ENCODE results near the gene IL32.
A peak's percentile ranks its signal among the peaks of the same experiment; 100 is the strongest.

IL32 gene

GRCh38 chr16:3057181-3058138, 8.0 kb upstream of the IL32 start:
- peaks cover 0 to 11% of the 10 kb centered on the region in 2 donors for H3K27me3 ChIP-seq
- H3K4me3 ChIP-seq = no peak overlapping the region
- peaks cover 0 to 4% (median 0%) of the 10 kb centered on the region in 3 donors for H3K36me3 ChIP-seq
- intact Hi-C loops (cut with DNase I; ENCODE audit: low total_unique reads) = loop anchor here (5.0 kb wide), 1 partner anchor 65 kb away; no protein-coding TSS in a partner anchor
- H3K4me1 ChIP-seq = peaks cover 0 to 24% (median 19%) of the 10 kb centered on the region in 4 donors
- no peaks in the 10 kb centered on the region for H3K9me3 ChIP-seq
- TF ChIP-seq CTCF (IDR thresholded peaks at IDR 0.05) = no peak
- DNase-seq = no peak
- H3K27ac ChIP-seq = no peak overlapping the region

- intact Hi-C loops (cut with DNase I; ENCODE audit: low total_unique reads) = loop anchor here (5.0 kb wide), 1 partner anchor 64 kb away; no protein-coding TSS in a partner anchor
- H3K36me3 ChIP-seq = peaks cover 0 to 4% (median 0%) of the 10 kb centered on the region in 3 donors
- no peak for TF ChIP-seq CTCF (IDR thresholded peaks at IDR 0.05)
- peak overlapping the region; percentile 56 to 73 for H3K4me3 ChIP-seq
- peaks cover 0 to 24% (median 19%) of the 10 kb centered on the region in 4 donors for H3K4me1 ChIP-seq
- H3K27ac ChIP-seq = peak overlapping the region; percentile 52 to 55
- peak in 1 of 2 donors; percentile 40 for DNase-seq
- no peaks in the 10 kb centered on the region for H3K9me3 ChIP-seq
- H3K27me3 ChIP-seq = peaks cover 0 to 11% of the 10 kb centered on the region in 2 donors
Measured at GRCh38 chr16:3058139-3059030, 7.1 kb upstream of the IL32 start.

GRCh38 chr16:3059041-3059722, 6.3 kb upstream of the IL32 start:
- Histone ChIP-seq H3K27me3 (peaks cover 0 to 11% of the 10 kb centered on the region in 2 donors), H3K36me3 (peaks cover 0 to under 1% (median 0%) of the 10 kb centered on the region in 3 donors), H3K9me3 (no peaks in the 10 kb centered on the region), H3K4me1 (peaks cover 0 to 24% (median 19%) of the 10 kb centered on the region in 4 donors), H3K4me3 (peak overlapping the region; percentile 56 to 73), H3K27ac (peak overlapping the region; percentile 52 to 55)
- intact Hi-C loops (cut with DNase I; ENCODE audit: low total_unique reads) = loop anchor here (5.0 kb wide), 1 partner anchor 63 kb away; no protein-coding TSS in a partner anchor
- DNase-seq = peak; percentile 73 to 90
- TF ChIP-seq CTCF (IDR thresholded peaks at IDR 0.05) = peak; percentile 92 to 94

GRCh38 chr16:3059723-3060242, 5.7 kb upstream of the IL32 start:
- no peak for DNase-seq
- no peaks in the 10 kb centered on the region for H3K9me3 ChIP-seq
- no peak for TF ChIP-seq CTCF (IDR thresholded peaks at IDR 0.05)
- H3K36me3 ChIP-seq = no peaks in the 10 kb centered on the region
- H3K4me3 ChIP-seq = peak overlapping the region; percentile 56 to 73
- H3K27ac ChIP-seq = peak overlapping the region; percentile 52 to 55
- intact Hi-C loops (cut with DNase I; ENCODE audit: low total_unique reads) = loop anchor here (5.0 kb wide), 2 partner anchors 63 to 108 kb away; no protein-coding TSS in a partner anchor
- peaks cover 0 to 11% of the 10 kb centered on the region in 2 donors for H3K27me3 ChIP-seq
- H3K4me1 ChIP-seq = peaks cover 0 to 24% (median 20%) of the 10 kb centered on the region in 4 donors

Data from tibial artery (tissue), 4 donors.